Vein endothelial cell (primary cell): ENCODE results near the gene DACT1. TPM values are rescaled to one million over a fixed set of nuclear protein-coding genes. Genes with fewer than 3 reads are reported as not detected.

Experiments used
- total RNA-seq: library from RNA; depleted of rRNA; stranded (reverse); fragments of >200 nt; gene quantifications from 2 replicates; pipeline ENCODE4 v1.2.3, GENCODE V29; 2012

DACT1 gene
- 0.65 and 1.1 TPM in 2 replicates for total RNA-seq

DNA sequence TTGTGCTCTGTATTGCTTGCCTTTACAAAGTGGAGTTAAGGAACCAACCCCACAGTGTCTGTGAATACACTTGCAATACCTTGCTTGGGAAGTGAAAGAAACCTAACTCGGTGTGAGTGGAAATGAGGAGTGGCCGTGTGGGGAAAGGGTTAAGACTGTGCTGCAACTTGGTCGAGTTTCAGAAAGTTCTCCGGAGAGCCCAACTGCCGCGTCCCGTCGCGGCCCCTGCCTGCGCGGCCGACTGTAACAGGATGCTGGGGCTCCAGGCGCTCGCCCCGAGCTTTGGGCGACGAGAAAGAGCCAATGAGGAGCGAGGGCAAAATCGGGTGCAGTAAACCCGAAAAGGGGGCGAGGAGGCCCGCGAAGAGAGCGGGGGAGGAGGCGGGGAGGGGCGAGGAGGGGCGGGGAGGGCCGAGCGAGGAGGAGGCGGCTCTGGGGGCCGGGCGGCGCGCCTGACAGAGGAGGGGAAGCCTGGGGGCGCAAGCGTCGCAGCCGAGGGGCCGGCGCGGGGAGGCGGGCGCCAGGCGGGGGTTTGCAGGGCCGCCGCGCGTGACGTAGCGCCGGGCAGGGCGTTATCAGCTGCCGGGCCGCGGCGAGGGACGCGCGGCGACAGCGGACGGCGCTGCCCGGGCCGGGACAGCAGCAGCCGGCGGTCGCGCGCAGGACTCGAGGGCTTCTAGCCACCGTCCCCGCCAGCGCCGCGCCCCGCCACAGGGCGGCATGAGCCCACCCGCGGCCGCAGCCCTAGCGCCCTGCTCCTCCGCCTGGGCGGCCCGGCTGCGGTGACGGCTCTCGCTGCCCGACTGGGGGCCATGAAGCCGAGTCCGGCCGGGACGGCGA is at the start of gene DACT1:
Gene DACT1, plus strand, starts transcription at position 572 of the 840 bp plus-strand sequence. Its CDS starts 241 bp downstream, at position 813.

Other genes starting within 250 kb of the DACT1 start
- 0.65 TPM in 1 of 2 replicates, not detected in the other for gene TOMM20L, start 242.0 kb upstream of the DACT1 start, total RNA-seq
- 28.4 and 30.9 TPM in 2 replicates for gene TIMM9, start 210.4 kb upstream of the DACT1 start, total RNA-seq
- 29.1 and 44.7 TPM in 2 replicates for gene KIAA0586, start 210.2 kb upstream of the DACT1 start, total RNA-seq